Mucosa of descending colon (tissue), 3 donors: ENCODE results near the gene FAM163A. TPM values are rescaled to one million over a fixed set of nuclear protein-coding genes. Genes with fewer than 3 reads are reported as not detected.

Source experiments
- ATAC-seq: fragments of 200-7000 bp; cut with Tn5 transposase; one replicate; pipeline ENCODE4 v1.9.1; 2020; ENCODE audit warnings: mild to moderate bottlenecking, moderate library complexity
- DNase-seq, 3 donors: peaks; one replicate each; pipeline ENCODE4 v3.0.0-alpha.2; 2020
- H3K36me3 ChIP-seq: fragments of 200-600 bp; one replicate; pipeline ENCODE4 v1.8.0; 2021; ENCODE audit warnings: low read depth, mild to moderate bottlenecking
- H3K4me1 ChIP-seq: fragments of 200-600 bp; one replicate; pipeline ENCODE4 v1.8.0; 2021; ENCODE audit warnings: low read depth, mild to moderate bottlenecking
- H3K4me3 ChIP-seq: fragments of 200-600 bp; one replicate; pipeline ENCODE4 v1.8.0; 2021; ENCODE audit warnings: mild to moderate bottlenecking
- H3K9me3 ChIP-seq: fragments of 200-600 bp; one replicate; pipeline ENCODE4 v1.8.0; 2021; ENCODE audit warnings: mild to moderate bottlenecking
- CTCF ChIP-seq: fragments of 200-600 bp; IDR thresholded peaks from one replicate; pipeline ENCODE4 v1.8.0; 2022; ENCODE audit warnings: antibody characterized with exemption, mild to moderate bottlenecking
- intact Hi-C, 2 donors: fragments of 100-400 bp; cut with DNase I in 1 of 2; cut with micrococcal nuclease in 1 of 2; formaldehyde crosslinking; loops; one replicate each; pipeline versions ENCODE4 v1.11.0 to v1.11.1; 2022; cut with DNase I, micrococcal nuclease
- total RNA-seq, 3 donors: library from RNA; stranded (reverse); fragmentation: NEBNext Ultra II Directional in 2 of 3; extraction: Animal tissue kit (Norgen Biotek cat#: 25700) in 2 of 3; gene quantifications; one replicate each; pipeline versions ENCODE4 v1.2.1 to v1.2.4, GENCODE V29; 2021 to 2023
- donor health status: DM: no; HTN: no; CAD: no; lungs with moderate emphysema.
- donor health status: DM: no; HTN: no; CAD: no.
- donor health status: DM: no; HTN: yes; CAD: no.

The FAM163A gene
- total RNA-seq, 3 donors from 2014 or later, result 0.31 to 1.6 (median 0.32) TPM

- ATAC-seq (no peak), DNase-seq (no peak)
- intact Hi-C loops, result no loop called here
- no peak overlapping the region for H3K4me3 ChIP-seq
- H3K4me1 ChIP-seq, result no peaks in the 10 kb centered on the region
- H3K36me3 ChIP-seq, result no peaks in the 10 kb centered on the region
- H3K9me3 ChIP-seq, result no peaks in the 10 kb centered on the region
- no peak for TF ChIP-seq CTCF
Observed at GRCh38 chr1:179860652-179861051, 117.6 kb downstream of the FAM163A start.

GRCh38 chr1:179865377-179865776 lies 122.3 kb downstream of the FAM163A start:
- intact Hi-C loops, result no loop called here
- DNase-seq (no peak), ATAC-seq (no peak)
- TF ChIP-seq CTCF, result no peak
- Histone ChIP-seq H3K4me3 (no peak overlapping the region), H3K9me3 (no peaks in the 10 kb centered on the region), H3K36me3 (no peaks in the 10 kb centered on the region), H3K4me1 (no peaks in the 10 kb centered on the region)

Other genes with a start within 250 kb of the FAM163A start
- gene NPHS2, start 167.3 kb upstream of the FAM163A start, total RNA-seq, result not detected
- 1 to 10 TPM in 1 of 3 donors, under 1 TPM in 2; 0.76 to 2.2 (median 0.92) TPM for gene TDRD5, start 151.5 kb upstream of the FAM163A start, total RNA-seq
- 10 to 100 TPM; 72.9 to 79.2 (median 73.4) TPM for gene TOR1AIP2, start 134.5 kb downstream of the FAM163A start, total RNA-seq
- gene TOR1AIP1, start 139.0 kb downstream of the FAM163A start, total RNA-seq, result 10 to 100 TPM; 29.8 to 91.7 (median 30.7) TPM
- gene CEP350, start 211.5 kb downstream of the FAM163A start, total RNA-seq, result 10 to 100 TPM; 41.9 to 63.7 (median 53.9) TPM